SK-N-SH (cell line): Measurements from ENCODE around the gene C16orf92. TPM values are rescaled to one million over a fixed set of nuclear protein-coding genes. Genes with fewer than 3 reads are reported as not detected.
A peak's percentile ranks its signal among the peaks of the same experiment; 100 is the strongest.

Experiments used
- CTCF ChIA-PET: fragments of 300-600, 350-600 bp; formaldehyde crosslinking; extraction: SDS; loops from one replicate; lab custom pipeline; 2021; lab: Yijun Ruan, JAX
- POLR2A ChIA-PET: fragments of 350-600 bp; sonication (Branson Sonifier 250); formaldehyde crosslinking; extraction: SDS; loops from one replicate; lab custom pipeline; 2020; ENCODE audit warnings: antibody characterized with exemption, inconsistent platforms; lab: Yijun Ruan, JAX
- DNase-seq: peaks from one replicate; pipeline ENCODE4 v3.0.0; 2012
- H2AFZ ChIP-seq: fragments of 200-600 bp; sonication (generic); 2 replicates; pipeline ENCODE4 v1.8.1; 2016; ENCODE audit warnings: antibody characterized with exemption, mild to moderate bottlenecking, low read depth
- H3F3A ChIP-seq: fragments of 200-600 bp; sonication (generic); replicated peaks from 2 replicates; pipeline ENCODE3; 2016; ENCODE audit warnings: antibody characterized with exemption, mild to moderate bottlenecking; ENCODE audit not compliant: insufficient read depth
- H3K27ac ChIP-seq, 2 experiments: fragments of 200-500 bp in 1 of 2; fragments of 200-600 bp in 1 of 2; sonication (Bioruptor generic) in 1 of 2; sonication (generic), shearing (Covaris generic) in 1 of 2; 2 replicates each; pipeline versions ENCODE4 v1.5.1 to v1.6.1; 2014 to 2016; ENCODE audit warnings: low read depth in 2 of 2, inconsistent platforms in 1 of 2, low read length in 1 of 2, mild to moderate bottlenecking in 1 of 2, mixed read lengths in 1 of 2
- H3K27me3 ChIP-seq: fragments of 200-600 bp; sonication (generic), shearing (Covaris generic); 2 replicates; pipeline ENCODE4 v1.6.1; 2016; ENCODE audit warnings: mixed run types; ENCODE audit not compliant: insufficient read depth
- H3K36me3 ChIP-seq, 2 experiments: fragments of 200-500 bp in 1 of 2; fragments of 200-600 bp in 1 of 2; sonication (Bioruptor generic) in 1 of 2; sonication (generic) in 1 of 2; replicated peaks in 1 of 2; 2 replicates each; pipeline versions ENCODE3 to v1.5.1; 2014 to 2016; ENCODE audit warnings: low read length in 1 of 2, mild to moderate bottlenecking in 1 of 2; ENCODE audit not compliant: insufficient read depth in 2 of 2, control insufficient read depth in 1 of 2
- H3K4me1 ChIP-seq, 2 experiments: fragments of 200-500 bp in 1 of 2; fragments of 200-600 bp in 1 of 2; sonication (Bioruptor generic) in 1 of 2; sonication (generic), shearing (Covaris generic) in 1 of 2; 2 replicates each; pipeline versions ENCODE4 v1.5.1 to v1.6.1; 2014 to 2016; ENCODE audit warnings: low read depth in 1 of 2, low read length in 1 of 2, mixed run types in 1 of 2; ENCODE audit not compliant: insufficient read depth in 2 of 2, control insufficient read depth in 1 of 2
- H3K4me2 ChIP-seq: fragments of 200-600 bp; sonication (generic), shearing (Covaris generic); 2 replicates; pipeline ENCODE4 v1.6.1; 2017; ENCODE audit warnings: mixed run types
- H3K4me3 ChIP-seq, 2 experiments: fragments of 200-500 bp in 1 of 2; fragments of 200-600 bp in 1 of 2; sonication (Bioruptor generic) in 1 of 2; sonication (generic), shearing (Covaris generic) in 1 of 2; 2 replicates each; pipeline versions ENCODE4 v1.5.1 to v1.8.1; 2014 to 2016; ENCODE audit warnings: low read depth in 2 of 2, inconsistent platforms in 1 of 2, low read length in 1 of 2, mild to moderate bottlenecking in 1 of 2, mixed read lengths in 1 of 2, moderate library complexity in 1 of 2
- H3K79me2 ChIP-seq: fragments of 200-600 bp; sonication (generic); 2 replicates; pipeline ENCODE4 v1.8.1; 2017; ENCODE audit warnings: mild to moderate bottlenecking; ENCODE audit not compliant: insufficient read depth
- H3K9ac ChIP-seq: fragments of 200-600 bp; sonication (generic); 2 replicates; pipeline ENCODE4 v1.6.1; 2017; ENCODE audit warnings: mixed run types
- H3K9me2 ChIP-seq: fragments of 200-600 bp; sonication (generic); 2 replicates; pipeline ENCODE4 v1.6.1; 2017; ENCODE audit warnings: mixed run types
- H3K9me3 ChIP-seq: fragments of 200-600 bp; sonication (generic); 2 replicates; pipeline ENCODE4 v1.6.1; 2017; ENCODE audit warnings: mixed run types, mild to moderate bottlenecking, moderate library complexity
- H4K20me1 ChIP-seq: fragments of 200-600 bp; sonication (generic); 2 replicates; pipeline ENCODE4 v1.6.1; 2017; ENCODE audit warnings: mild to moderate bottlenecking, mixed run types; ENCODE audit not compliant: insufficient read depth
- CTCF ChIP-seq: fragments of 200-600 bp; sonication (generic); IDR thresholded peaks from 2 replicates; pipeline ENCODE4 v1.6.1; 2017; ENCODE audit warnings: antibody characterized with exemption, mild to moderate bottlenecking, moderate library complexity
- ELF1 ChIP-seq: IDR thresholded peaks from 2 replicates; pipeline ENCODE4 v1.4.0; 2012
- EZH2phosphoT487 ChIP-seq: fragments of 200-600 bp; sonication (generic); IDR thresholded peaks from 2 replicates; pipeline ENCODE4 v1.6.1; 2017; ENCODE audit warnings: low read depth, mixed run types, mild to moderate bottlenecking, antibody characterized with exemption, moderate library complexity, borderline replicate concordance
- FOXM1 ChIP-seq: IDR thresholded peaks from 2 replicates; pipeline ENCODE4 v1.4.0; 2012; ENCODE audit warnings: low read depth, mild to moderate bottlenecking
- MXI1 ChIP-seq: IDR thresholded peaks from 2 replicates; pipeline ENCODE4 v1.6.1; 2012; ENCODE audit warnings: mild to moderate bottlenecking, low read depth, low read length, improper control_type of control experiment
- NFIC ChIP-seq: IDR thresholded peaks from 2 replicates; pipeline ENCODE4 v1.4.0; 2012; ENCODE audit warnings: borderline replicate concordance
- PBX3 ChIP-seq: IDR thresholded peaks from 2 replicates; pipeline ENCODE4; 2012
- POLR2AphosphoS5 ChIP-seq: IDR thresholded peaks from 2 replicates; pipeline ENCODE4 v1.6.1; 2012; ENCODE audit warnings: low read depth, low read length
- REST ChIP-seq: IDR thresholded peaks from 2 replicates; pipeline ENCODE4 v1.6.1; 2012; ENCODE audit warnings: mild to moderate bottlenecking, low read depth, low read length, moderate library complexity
- RFX5 ChIP-seq: IDR thresholded peaks from 2 replicates; pipeline ENCODE4 v1.6.1; 2012; ENCODE audit warnings: mild to moderate bottlenecking, improper control_type of control experiment, low read length
- RXRA ChIP-seq: IDR thresholded peaks from 2 replicates; pipeline ENCODE4 v1.4.0; 2012; ENCODE audit warnings: low read depth, mild to moderate bottlenecking, borderline replicate concordance
- TEAD4 ChIP-seq: IDR thresholded peaks from 2 replicates; pipeline ENCODE4 v1.4.0; 2012; ENCODE audit warnings: mild to moderate bottlenecking, borderline replicate concordance; ENCODE audit not compliant: insufficient read depth
- USF2 ChIP-seq: fragments of 150-350 bp; IDR thresholded peaks from 2 replicates; pipeline ENCODE4 v1.6.1; 2017; ENCODE audit warnings: antibody characterized with exemption, low read length, low read depth, borderline replicate concordance
- YY1 ChIP-seq: IDR thresholded peaks from 2 replicates; pipeline ENCODE4 v1.4.0; 2012; ENCODE audit warnings: low read depth, mild to moderate bottlenecking
- whole genome bisulfite sequencing: methylation state at CpG from one replicate; pipeline ENCODE4 v1.1.6; 2017; ENCODE audit warnings: low lambda C conversion rate; 5-methylcytosine and 5-hydroxymethylcytosine counted together
- polyA plus RNA-seq, 3 experiments: library from polyadenylated mRNA; depleted of rRNA; stranded (reverse); fragments of >200 nt; gene quantifications; 2 replicates each; pipeline ENCODE4 v1.2.3, GENCODE V29; 2012
- TF ChIP-seq, protein P1 (sequence below): IDR thresholded peaks from 2 replicates; pipeline ENCODE4 v1.4.0; 2012; ENCODE audit warnings: low read depth, borderline replicate concordance
- TF ChIP-seq, protein P2 (sequence below): IDR thresholded peaks from 2 replicates; pipeline ENCODE4 v1.4.0; 2012; ENCODE audit warnings: low read depth, borderline replicate concordance
- TF ChIP-seq, protein P3 (sequence below): IDR thresholded peaks from 2 replicates; pipeline ENCODE4 v1.4.0; 2012; ENCODE audit warnings: low read depth

The C16orf92 gene
- polyA plus RNA-seq, 1 of the 3 experiments (the other 2 are of a cell fraction): not detected

- TF ChIP-seq YY1 (peak; percentile 38; the same call in 1 of the 2 replicates), RXRA (no peak), CTCF (peak; percentile 86), REST (no peak)
These were observed 17.5 kb upstream of the C16orf92 start (continued) for GRCh38 chr16:30005341-30006094.

GRCh38 chr16:30006095-30006473 lies 16.9 kb upstream of the C16orf92 start:
- Histone ChIP-seq H3K4me1 (peaks cover 0 to 2% of the 10 kb centered on the region in 2 experiments; a peak in 1 of 4 replicates), H3K4me2 (no peak overlapping the region), H3K9me3 (no peaks in the 10 kb centered on the region), H3K4me3 (no peak overlapping the region), H4K20me1 (no peaks in the 10 kb centered on the region), H3K9me2 (no peaks in the 10 kb centered on the region), H3K79me2 (no peaks in the 10 kb centered on the region), H3K27me3 (no peaks in the 10 kb centered on the region), H2AFZ (no peak overlapping the region), H3F3A (no peaks in the 10 kb centered on the region), H3K9ac (no peak overlapping the region), H3K27ac (no peak overlapping the region), H3K36me3 (peaks cover 0 to 11% of the 10 kb centered on the region in 2 experiments)
- no peak for DNase-seq
- CTCF ChIA-PET: interaction anchor here (0.6 to 4.7 kb wide), 22 partner anchors 8 to 216 kb away, joined by 3 to 41 read pairs (median 4); partner anchors contain the start of genes INO80E, PAGR1, TAOK2 and TLCD3B
- WGBS: 100% methylated on average over 6 of the region's 18 CpGs
- POLR2A ChIA-PET: interaction anchor here (0.7 to 1.0 kb wide), 4 partner anchors 9 to 107 kb away, joined by 3 read pairs; partner anchors contain the start of gene SEZ6L2
- no peak for TF ChIP-seq PBX3
- no peak for TF ChIP-seq MXI1
- TF ChIP-seq NFIC: no peak
- TF ChIP-seq USF2: no peak
- TF ChIP-seq FOXM1: no peak
- TF ChIP-seq, protein P1, sequence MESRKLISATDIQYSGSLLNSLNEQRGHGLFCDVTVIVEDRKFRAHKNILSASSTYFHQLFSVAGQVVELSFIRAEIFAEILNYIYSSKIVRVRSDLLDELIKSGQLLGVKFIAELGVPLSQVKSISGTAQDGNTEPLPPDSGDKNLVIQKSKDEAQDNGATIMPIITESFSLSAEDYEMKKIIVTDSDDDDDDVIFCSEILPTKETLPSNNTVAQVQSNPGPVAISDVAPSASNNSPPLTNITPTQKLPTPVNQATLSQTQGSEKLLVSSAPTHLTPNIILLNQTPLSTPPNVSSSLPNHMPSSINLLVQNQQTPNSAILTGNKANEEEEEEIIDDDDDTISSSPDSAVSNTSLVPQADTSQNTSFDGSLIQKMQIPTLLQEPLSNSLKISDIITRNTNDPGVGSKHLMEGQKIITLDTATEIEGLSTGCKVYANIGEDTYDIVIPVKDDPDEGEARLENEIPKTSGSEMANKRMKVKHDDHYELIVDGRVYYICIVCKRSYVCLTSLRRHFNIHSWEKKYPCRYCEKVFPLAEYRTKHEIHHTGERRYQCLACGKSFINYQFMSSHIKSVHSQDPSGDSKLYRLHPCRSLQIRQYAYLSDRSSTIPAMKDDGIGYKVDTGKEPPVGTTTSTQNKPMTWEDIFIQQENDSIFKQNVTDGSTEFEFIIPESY: no peak
- no peak for TF ChIP-seq RFX5
- TF ChIP-seq, protein P2, sequence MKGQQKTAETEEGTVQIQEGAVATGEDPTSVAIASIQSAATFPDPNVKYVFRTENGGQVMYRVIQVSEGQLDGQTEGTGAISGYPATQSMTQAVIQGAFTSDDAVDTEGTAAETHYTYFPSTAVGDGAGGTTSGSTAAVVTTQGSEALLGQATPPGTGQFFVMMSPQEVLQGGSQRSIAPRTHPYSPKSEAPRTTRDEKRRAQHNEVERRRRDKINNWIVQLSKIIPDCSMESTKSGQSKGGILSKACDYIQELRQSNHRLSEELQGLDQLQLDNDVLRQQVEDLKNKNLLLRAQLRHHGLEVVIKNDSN: no peak
- TF ChIP-seq ELF1: no peak
- TF ChIP-seq POLR2AphosphoS5: no peak
- TF ChIP-seq RXRA: no peak
- no peak for TF ChIP-seq TEAD4
- TF ChIP-seq, protein P3, sequence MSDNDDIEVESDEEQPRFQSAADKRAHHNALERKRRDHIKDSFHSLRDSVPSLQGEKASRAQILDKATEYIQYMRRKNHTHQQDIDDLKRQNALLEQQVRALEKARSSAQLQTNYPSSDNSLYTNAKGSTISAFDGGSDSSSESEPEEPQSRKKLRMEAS: no peak
- no peak for TF ChIP-seq EZH2phosphoT487
